ENCODE measurements around the gene FCRL1. TPM values are rescaled to one million over a fixed set of nuclear protein-coding genes. Genes with fewer than 3 reads are reported as not detected.
A peak's percentile ranks its signal among the peaks of the same experiment; 100 is the strongest.

Gene FCRL1
- total RNA-seq, 1 donor: not detected

GRCh38 chr1:157771661-157772425 is 48.1 kb downstream of the FCRL1 start:
- no peak overlapping the region for H2AFZ ChIP-seq (ENCODE audit: low read length)
- peak; percentile 44 for DNase-seq (ENCODE audit: insufficient read length, low spot score, missing footprints)
- no peak for TF ChIP-seq CTCF (IDR thresholded peaks at IDR 0.05; ENCODE audit: extremely low read depth, low read depth, low read length)
- H3K9me3 ChIP-seq (ENCODE audit: low read depth, low read length): no peaks in the 10 kb centered on the region
- no peak overlapping the region for H3K4me3 ChIP-seq (ENCODE audit: insufficient read depth, low read length)
- no peaks in the 10 kb centered on the region for H3K27me3 ChIP-seq (ENCODE audit: insufficient read depth, low read length)
- H3K36me3 ChIP-seq (ENCODE audit: insufficient read depth, low read length): no peaks in the 10 kb centered on the region
- H3K4me2 ChIP-seq (ENCODE audit: insufficient read depth, low read length): no peak overlapping the region
- no peaks in the 10 kb centered on the region for H3K4me1 ChIP-seq (ENCODE audit: insufficient read depth, low read length)
- H3K27ac ChIP-seq (ENCODE audit: low read depth, low read length): no peak overlapping the region
- H4K20me1 ChIP-seq (ENCODE audit: insufficient read depth, low read length): no peaks in the 10 kb centered on the region
- H3K79me2 ChIP-seq (ENCODE audit: insufficient read depth, low read length): no peaks in the 10 kb centered on the region

GRCh38 chr1:157770442-157771043 is 49.4 kb downstream of the FCRL1 start:
- DNase-seq (ENCODE audit: insufficient read length, low spot score, missing footprints): no peak
- Histone ChIP-seq H3K27me3 (ENCODE audit: insufficient read depth, low read length) (no peaks in the 10 kb centered on the region), H3K36me3 (ENCODE audit: insufficient read depth, low read length) (no peaks in the 10 kb centered on the region), H3K79me2 (ENCODE audit: insufficient read depth, low read length) (no peaks in the 10 kb centered on the region), H3K4me2 (ENCODE audit: insufficient read depth, low read length) (no peak overlapping the region), H3K27ac (ENCODE audit: low read depth, low read length) (no peak overlapping the region), H3K4me3 (ENCODE audit: insufficient read depth, low read length) (no peak overlapping the region), H3K9me3 (ENCODE audit: low read depth, low read length) (no peaks in the 10 kb centered on the region), H2AFZ (ENCODE audit: low read length) (no peak overlapping the region), H3K4me1 (ENCODE audit: insufficient read depth, low read length) (no peaks in the 10 kb centered on the region), H4K20me1 (ENCODE audit: insufficient read depth, low read length) (no peaks in the 10 kb centered on the region)
- peak; percentile 27 for TF ChIP-seq CTCF (IDR thresholded peaks at IDR 0.05; ENCODE audit: extremely low read depth, low read depth, low read length)

DNA sequence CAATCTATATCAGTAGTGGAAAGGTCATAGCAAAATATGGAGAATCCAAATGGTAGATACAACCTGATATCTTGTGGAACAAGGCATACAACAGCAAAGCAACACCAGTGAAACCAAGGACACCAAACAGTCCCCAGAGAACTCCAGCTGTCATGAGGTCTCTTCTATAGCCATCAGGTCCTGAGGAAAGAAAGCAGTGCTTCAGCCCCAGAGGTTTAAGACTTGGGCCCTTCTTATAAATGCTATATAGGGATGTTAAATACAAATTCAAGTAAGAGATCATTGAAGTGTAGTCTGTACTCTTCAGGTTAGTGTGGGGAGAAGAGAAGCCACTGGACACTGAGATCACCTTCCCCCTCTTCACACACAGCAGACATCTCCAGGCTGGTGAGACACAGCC is 53.1 kb downstream of the FCRL1 start:
- Histone ChIP-seq H3K79me2 (ENCODE audit: insufficient read depth, low read length) (no peaks in the 10 kb centered on the region), H3K36me3 (ENCODE audit: insufficient read depth, low read length) (no peaks in the 10 kb centered on the region), H3K27me3 (ENCODE audit: insufficient read depth, low read length) (no peaks in the 10 kb centered on the region), H3K4me3 (ENCODE audit: insufficient read depth, low read length) (no peak overlapping the region), H4K20me1 (ENCODE audit: insufficient read depth, low read length) (no peaks in the 10 kb centered on the region), H3K4me1 (ENCODE audit: insufficient read depth, low read length) (no peaks in the 10 kb centered on the region), H3K27ac (ENCODE audit: low read depth, low read length) (no peak overlapping the region), H3K9me3 (ENCODE audit: low read depth, low read length) (no peaks in the 10 kb centered on the region), H3K4me2 (ENCODE audit: insufficient read depth, low read length) (no peak overlapping the region), H2AFZ (ENCODE audit: low read length) (no peak overlapping the region)
- TF ChIP-seq CTCF (IDR thresholded peaks at IDR 0.05; ENCODE audit: extremely low read depth, low read depth, low read length): no peak
- no peak for DNase-seq (ENCODE audit: insufficient read length, low spot score, missing footprints)

GRCh38 chr1:157758018-157758417 is 61.9 kb downstream of the FCRL1 start:
- no peak for DNase-seq (ENCODE audit: insufficient read length, low spot score, missing footprints)
- no peak overlapping the region for H3K27ac ChIP-seq (ENCODE audit: low read depth, low read length)
- no peak overlapping the region for H2AFZ ChIP-seq (ENCODE audit: low read length)

More at GRCh38 chr1:157758018-157758417, 61.9 kb downstream of the FCRL1 start:
- Histone ChIP-seq H3K4me1 (ENCODE audit: insufficient read depth, low read length) (no peaks in the 10 kb centered on the region), H3K36me3 (ENCODE audit: insufficient read depth, low read length) (no peaks in the 10 kb centered on the region), H3K4me2 (ENCODE audit: insufficient read depth, low read length) (no peak overlapping the region), H3K4me3 (ENCODE audit: insufficient read depth, low read length) (no peak overlapping the region), H3K79me2 (ENCODE audit: insufficient read depth, low read length) (no peaks in the 10 kb centered on the region), H4K20me1 (ENCODE audit: insufficient read depth, low read length) (no peaks in the 10 kb centered on the region), H3K27me3 (ENCODE audit: insufficient read depth, low read length) (no peaks in the 10 kb centered on the region), H3K9me3 (ENCODE audit: low read depth, low read length) (peaks cover 2% of the 10 kb centered on the region)
- TF ChIP-seq CTCF (IDR thresholded peaks at IDR 0.05; ENCODE audit: extremely low read depth, low read depth, low read length): no peak
